Breast epithelium (tissue), 4 donors: ENCODE data around the gene PCSK1. TPM values are rescaled to one million over a fixed set of nuclear protein-coding genes. Genes with fewer than 3 reads are reported as not detected.

Source experiments
- DNase-seq, 2 donors: peaks; one replicate each; pipeline ENCODE4 v3.0.0-alpha.2; 2019; ENCODE audit warnings: low spot score in 2 of 2
- H3K27ac ChIP-seq, 2 donors: fragments of 200-600 bp; sonication (generic) in 1 of 2; one replicate each; pipeline ENCODE4 v1.5.1; 2016 to 2019; ENCODE audit warnings: mild to moderate bottlenecking in 1 of 2
- H3K27me3 ChIP-seq, 2 donors: fragments of 200-600 bp; sonication (generic) in 1 of 2; one replicate each; pipeline versions ENCODE4 v1.5.1 to v1.6.0; 2017 to 2019; ENCODE audit warnings: control low read depth in 1 of 2, mild to moderate bottlenecking in 1 of 2
- H3K36me3 ChIP-seq: fragments of 200-600 bp; one replicate; pipeline ENCODE4 v1.5.1; 2019
- H3K4me1 ChIP-seq, 2 donors: fragments of 200-600 bp; sonication (generic); one replicate each; pipeline ENCODE4 v1.5.1; 2016 to 2019; ENCODE audit warnings: control low read depth in 1 of 2
- H3K4me3 ChIP-seq, 3 donors: fragments of 200-600 bp; sonication (generic); 1 replicate in 2 of 3; 2 replicates in 1 of 3; pipeline ENCODE4 v1.5.1; 2016 to 2019; ENCODE audit warnings: mild to moderate bottlenecking in 3 of 3, moderate library complexity in 2 of 3
- H3K9me3 ChIP-seq, 2 donors: fragments of 200-600 bp; sonication (generic) in 1 of 2; one replicate each; pipeline ENCODE4 v1.5.1; 2016 to 2019; ENCODE audit warnings: control low read depth in 1 of 2
- POLR2A ChIP-seq: fragments of 450-650 bp; IDR thresholded peaks from one replicate; pipeline ENCODE4 v1.6.1; 2016; ENCODE audit warnings: antibody characterized with exemption, mild to moderate bottlenecking, moderate library complexity
- POLR2AphosphoS5 ChIP-seq, 3 donors: sonication (generic); formaldehyde crosslinking; IDR thresholded peaks; one replicate each; pipeline ENCODE4 v1.6.1; 2017; ENCODE audit warnings: antibody characterized with exemption in 3 of 3
- intact Hi-C: fragments of 100-400 bp; cut with DNase I; formaldehyde crosslinking; loops from one replicate; pipeline ENCODE4 v1.15.1; 2023; ENCODE audit warnings: low total_unique reads
- total RNA-seq, 3 donors: library from RNA; depleted of rRNA; stranded (reverse); fragments of >200 nt; gene quantifications; one replicate each; pipeline ENCODE4 v1.1.0, GENCODE V29; 2016
- TF ChIP-seq, protein P1 (sequence below), 3 donors: fragments of 450-650 bp; IDR thresholded peaks; one replicate each; pipeline ENCODE4 v1.5.1; 2016 to 2017; ENCODE audit warnings: antibody characterized with exemption in 3 of 3, mild to moderate bottlenecking in 3 of 3, moderate library complexity in 3 of 3

The PCSK1 gene
- total RNA-seq, 3 donors from 2014 or later, result 0.59 to 5.6 (median 2.4) TPM

- Histone ChIP-seq H3K9me3 (no peaks in the 10 kb centered on the region), H3K27ac (no peak overlapping the region), H3K36me3 (no peaks in the 10 kb centered on the region), H3K27me3 (no peaks in the 10 kb centered on the region), H3K4me3 (no peak overlapping the region), H3K4me1 (no peaks in the 10 kb centered on the region)
- no peak for DNase-seq
- TF ChIP-seq POLR2AphosphoS5 (IDR thresholded peaks at IDR 0.05), result no peak
- TF ChIP-seq POLR2A, result no peak
- TF ChIP-seq, protein P1, sequence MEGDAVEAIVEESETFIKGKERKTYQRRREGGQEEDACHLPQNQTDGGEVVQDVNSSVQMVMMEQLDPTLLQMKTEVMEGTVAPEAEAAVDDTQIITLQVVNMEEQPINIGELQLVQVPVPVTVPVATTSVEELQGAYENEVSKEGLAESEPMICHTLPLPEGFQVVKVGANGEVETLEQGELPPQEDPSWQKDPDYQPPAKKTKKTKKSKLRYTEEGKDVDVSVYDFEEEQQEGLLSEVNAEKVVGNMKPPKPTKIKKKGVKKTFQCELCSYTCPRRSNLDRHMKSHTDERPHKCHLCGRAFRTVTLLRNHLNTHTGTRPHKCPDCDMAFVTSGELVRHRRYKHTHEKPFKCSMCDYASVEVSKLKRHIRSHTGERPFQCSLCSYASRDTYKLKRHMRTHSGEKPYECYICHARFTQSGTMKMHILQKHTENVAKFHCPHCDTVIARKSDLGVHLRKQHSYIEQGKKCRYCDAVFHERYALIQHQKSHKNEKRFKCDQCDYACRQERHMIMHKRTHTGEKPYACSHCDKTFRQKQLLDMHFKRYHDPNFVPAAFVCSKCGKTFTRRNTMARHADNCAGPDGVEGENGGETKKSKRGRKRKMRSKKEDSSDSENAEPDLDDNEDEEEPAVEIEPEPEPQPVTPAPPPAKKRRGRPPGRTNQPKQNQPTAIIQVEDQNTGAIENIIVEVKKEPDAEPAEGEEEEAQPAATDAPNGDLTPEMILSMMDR (IDR thresholded peaks at IDR 0.05), result no peak
- intact Hi-C loops, result no loop called here
Observed at GRCh38 chr5:96354237-96354636, 78.8 kb downstream of the PCSK1 start.

DNA sequence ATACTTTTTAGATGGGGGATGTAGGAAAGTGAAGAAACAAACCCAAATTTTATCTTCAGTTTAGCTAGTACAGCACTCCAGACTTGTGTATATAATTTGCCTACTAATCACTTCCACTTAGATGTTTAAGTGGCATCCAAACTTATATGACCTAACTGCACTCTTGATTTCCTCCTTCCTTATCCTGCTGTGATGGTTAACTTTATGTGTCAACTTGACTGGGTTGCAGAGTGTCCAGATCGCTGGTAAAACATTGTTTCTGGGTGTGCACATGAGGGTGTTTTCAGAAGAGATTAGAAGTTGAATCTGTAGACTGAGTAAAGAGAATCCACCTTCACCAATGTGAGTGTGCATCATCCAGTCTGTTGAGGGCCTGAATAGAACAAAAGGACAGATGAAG is 79.8 kb downstream of the PCSK1 start:
- intact Hi-C loops, result no loop called here
- Histone ChIP-seq H3K4me1 (no peaks in the 10 kb centered on the region), H3K4me3 (no peak overlapping the region), H3K27ac (no peak overlapping the region), H3K9me3 (no peaks in the 10 kb centered on the region), H3K36me3 (no peaks in the 10 kb centered on the region), H3K27me3 (no peaks in the 10 kb centered on the region)
- DNase-seq, result no peak
- TF ChIP-seq POLR2AphosphoS5 (IDR thresholded peaks at IDR 0.05), result no peak
- TF ChIP-seq POLR2A, result no peak
- TF ChIP-seq, protein P1 (IDR thresholded peaks at IDR 0.05), result no peak

DNA sequence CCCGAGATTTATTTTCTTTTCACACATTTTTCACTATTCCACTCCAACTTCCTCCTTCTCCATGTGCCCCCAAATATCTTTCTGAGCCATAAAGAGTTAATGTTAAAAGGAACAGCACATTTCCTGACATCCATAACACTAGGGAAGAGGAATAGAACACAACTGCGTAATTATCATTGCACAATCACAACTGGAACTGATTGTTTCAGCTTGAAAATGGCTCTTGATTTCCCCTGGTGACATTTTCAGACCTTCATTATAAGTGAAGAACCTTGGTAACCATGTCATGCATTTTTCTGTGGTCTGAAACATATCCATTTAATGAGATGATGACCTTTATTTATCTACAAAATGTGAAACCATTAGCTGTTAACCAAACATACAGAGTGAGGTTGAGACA is 82.4 kb downstream of the PCSK1 start:
- H3K9me3 ChIP-seq, result no peaks in the 10 kb centered on the region
- H3K4me1 ChIP-seq, result no peaks in the 10 kb centered on the region
- TF ChIP-seq, protein P1 (IDR thresholded peaks at IDR 0.05), result no peak
- TF ChIP-seq POLR2AphosphoS5 (IDR thresholded peaks at IDR 0.05) (no peak), POLR2A (no peak)
- H3K4me3 ChIP-seq, result no peak overlapping the region
- intact Hi-C loops, result no loop called here
- no peak overlapping the region for H3K27ac ChIP-seq
- no peaks in the 10 kb centered on the region for H3K27me3 ChIP-seq
- no peak for DNase-seq
- no peaks in the 10 kb centered on the region for H3K36me3 ChIP-seq

DNA sequence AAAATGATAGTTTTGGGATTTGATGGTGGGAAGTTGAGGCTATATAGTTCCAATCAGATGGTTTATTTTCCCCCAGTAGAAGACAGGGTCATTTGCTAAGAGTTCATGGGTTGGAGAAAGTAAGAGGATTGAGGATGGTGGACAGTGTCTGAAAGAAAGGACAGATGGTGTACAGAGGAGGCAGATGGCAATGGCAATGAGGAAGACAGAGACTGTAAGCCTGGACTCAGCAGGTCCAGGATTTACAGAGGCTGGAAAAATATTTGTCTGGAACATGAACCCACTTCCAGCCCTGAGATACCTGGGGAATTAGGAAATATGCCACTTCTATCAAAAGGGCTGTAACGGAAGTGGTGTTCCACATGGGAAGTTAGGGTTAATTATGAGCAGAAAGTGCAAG is 84.5 kb downstream of the PCSK1 start:
- intact Hi-C loops, result no loop called here
- no peak for TF ChIP-seq POLR2AphosphoS5 (IDR thresholded peaks at IDR 0.05)
- TF ChIP-seq POLR2A, result no peak
- TF ChIP-seq, protein P1 (IDR thresholded peaks at IDR 0.05), result no peak
- Histone ChIP-seq H3K4me3 (no peak overlapping the region), H3K27ac (no peak overlapping the region), H3K36me3 (no peaks in the 10 kb centered on the region), H3K27me3 (no peaks in the 10 kb centered on the region), H3K4me1 (no peaks in the 10 kb centered on the region), H3K9me3 (no peaks in the 10 kb centered on the region)
- no peak for DNase-seq

DNA sequence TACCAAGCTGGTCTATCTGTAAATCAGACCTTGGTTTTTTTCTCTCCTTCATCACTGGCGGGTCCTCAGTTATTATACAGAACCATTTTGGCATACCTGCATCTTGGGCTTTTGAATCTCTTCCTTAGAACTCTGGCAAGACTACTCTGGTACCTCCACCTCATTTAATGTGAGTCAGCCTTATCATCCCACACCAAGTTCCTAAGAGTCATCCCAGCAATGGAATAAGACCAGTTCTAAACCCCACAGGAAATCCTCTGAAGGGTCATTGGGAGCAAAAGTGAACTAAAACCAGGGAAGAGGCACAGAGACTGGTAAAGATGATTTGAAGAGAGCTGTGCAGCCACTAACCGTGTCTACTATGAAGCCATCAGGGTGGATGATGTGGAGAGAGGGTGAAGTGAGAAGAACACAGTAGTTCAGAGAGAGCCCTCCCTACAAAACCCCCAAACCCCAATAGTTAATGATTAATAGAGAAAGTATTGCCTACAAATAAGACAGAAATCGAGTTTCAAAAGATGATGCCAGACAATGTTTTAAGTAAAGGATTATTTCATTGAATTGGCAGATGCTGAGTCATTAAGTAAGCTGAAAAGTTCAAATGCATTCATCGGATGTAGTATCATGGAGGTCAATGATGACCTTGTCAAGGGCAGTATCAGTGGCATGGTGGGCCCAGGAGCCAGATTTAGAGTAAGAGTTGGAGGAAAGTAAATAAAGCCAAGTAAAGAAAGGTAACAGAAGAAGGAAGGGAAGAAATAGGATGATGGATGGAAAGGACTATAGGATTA is 85.4 kb downstream of the PCSK1 start:
- DNase-seq, result no peak
- Histone ChIP-seq H3K36me3 (no peaks in the 10 kb centered on the region), H3K4me3 (no peak overlapping the region), H3K9me3 (no peaks in the 10 kb centered on the region), H3K27ac (no peak overlapping the region), H3K4me1 (no peaks in the 10 kb centered on the region), H3K27me3 (no peaks in the 10 kb centered on the region)
- intact Hi-C loops, result no loop called here
- no peak for TF ChIP-seq POLR2AphosphoS5 (IDR thresholded peaks at IDR 0.05)
- TF ChIP-seq, protein P1 (IDR thresholded peaks at IDR 0.05), result no peak
- no peak for TF ChIP-seq POLR2A
